ENCODE data around the gene ISYNA1. TPM values are rescaled to one million over a fixed set of nuclear protein-coding genes. Genes with fewer than 3 reads are reported as not detected.

The ISYNA1 gene
- total and polyA plus RNA-seq, 4 donors: 4.7 to 41.9 (median 10.1) TPM

DNA sequence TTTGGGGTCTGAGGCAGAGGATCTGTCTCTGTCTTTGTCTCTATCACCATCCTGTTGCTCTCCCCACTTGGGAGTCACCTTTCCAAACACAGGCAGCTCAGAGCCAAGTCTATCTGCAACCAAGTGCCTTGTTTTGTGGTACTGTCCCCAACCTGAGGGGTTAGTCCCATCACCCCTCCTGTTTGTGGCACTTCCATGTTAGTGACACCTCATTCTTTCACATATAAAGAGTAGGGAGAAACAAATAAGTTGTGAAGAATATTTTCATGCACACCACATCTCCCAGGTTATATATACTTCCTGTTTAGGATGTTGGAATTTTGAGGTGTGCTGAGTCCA is 48.2 kb downstream of the ISYNA1 start (continued):
- TF ChIP-seq, protein P1, sequence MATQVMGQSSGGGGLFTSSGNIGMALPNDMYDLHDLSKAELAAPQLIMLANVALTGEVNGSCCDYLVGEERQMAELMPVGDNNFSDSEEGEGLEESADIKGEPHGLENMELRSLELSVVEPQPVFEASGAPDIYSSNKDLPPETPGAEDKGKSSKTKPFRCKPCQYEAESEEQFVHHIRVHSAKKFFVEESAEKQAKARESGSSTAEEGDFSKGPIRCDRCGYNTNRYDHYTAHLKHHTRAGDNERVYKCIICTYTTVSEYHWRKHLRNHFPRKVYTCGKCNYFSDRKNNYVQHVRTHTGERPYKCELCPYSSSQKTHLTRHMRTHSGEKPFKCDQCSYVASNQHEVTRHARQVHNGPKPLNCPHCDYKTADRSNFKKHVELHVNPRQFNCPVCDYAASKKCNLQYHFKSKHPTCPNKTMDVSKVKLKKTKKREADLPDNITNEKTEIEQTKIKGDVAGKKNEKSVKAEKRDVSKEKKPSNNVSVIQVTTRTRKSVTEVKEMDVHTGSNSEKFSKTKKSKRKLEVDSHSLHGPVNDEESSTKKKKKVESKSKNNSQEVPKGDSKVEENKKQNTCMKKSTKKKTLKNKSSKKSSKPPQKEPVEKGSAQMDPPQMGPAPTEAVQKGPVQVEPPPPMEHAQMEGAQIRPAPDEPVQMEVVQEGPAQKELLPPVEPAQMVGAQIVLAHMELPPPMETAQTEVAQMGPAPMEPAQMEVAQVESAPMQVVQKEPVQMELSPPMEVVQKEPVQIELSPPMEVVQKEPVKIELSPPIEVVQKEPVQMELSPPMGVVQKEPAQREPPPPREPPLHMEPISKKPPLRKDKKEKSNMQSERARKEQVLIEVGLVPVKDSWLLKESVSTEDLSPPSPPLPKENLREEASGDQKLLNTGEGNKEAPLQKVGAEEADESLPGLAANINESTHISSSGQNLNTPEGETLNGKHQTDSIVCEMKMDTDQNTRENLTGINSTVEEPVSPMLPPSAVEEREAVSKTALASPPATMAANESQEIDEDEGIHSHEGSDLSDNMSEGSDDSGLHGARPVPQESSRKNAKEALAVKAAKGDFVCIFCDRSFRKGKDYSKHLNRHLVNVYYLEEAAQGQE (IDR thresholded peaks at IDR 0.05): no peak

GRCh38 chr19:18388960-18389725 is 48.8 kb downstream of the ISYNA1 start:
- Histone ChIP-seq H3K27ac (ENCODE audit: low read depth in 1 of 2, low read length in 2 of 2) (no peak overlapping the region), H3K36me3 (ENCODE audit: control insufficient read depth in 4 of 4, insufficient read depth in 3 of 4, low read depth in 1 of 4, low read length in 3 of 4) (peaks cover 0 to 5% (median 0%) of the 10 kb centered on the region in 4 donors), H3K4me3 (ENCODE audit: low read depth in 1 of 3, low read length in 3 of 3) (no peak overlapping the region), H3K27me3 (ENCODE audit: control insufficient read depth in 4 of 4, insufficient read depth in 4 of 4, low read length in 3 of 4) (no peaks in the 10 kb centered on the region), H3K9ac (ENCODE audit: low read depth in 1 of 2, low read length in 2 of 2) (no peak overlapping the region), H3K9me3 (ENCODE audit: control insufficient read depth in 4 of 4, low read length in 3 of 4) (no peaks in the 10 kb centered on the region), H3K4me1 (ENCODE audit: control insufficient read depth in 4 of 4, insufficient read depth in 4 of 4, low read length in 3 of 4) (peaks cover 4 to 24% (median 14%) of the 10 kb centered on the region in 4 donors)
- DNase-seq (ENCODE audit: low spot score): no peak
- TF ChIP-seq RXRA (IDR thresholded peaks at IDR 0.05): no peak
- TF ChIP-seq JUND (IDR thresholded peaks at IDR 0.05): no peak
- TF ChIP-seq FOXA1 (IDR thresholded peaks at IDR 0.05): no peak
- TF ChIP-seq, protein P1 (IDR thresholded peaks at IDR 0.05): no peak
- no peak for TF ChIP-seq NR2F2 (IDR thresholded peaks at IDR 0.05)
- TF ChIP-seq YY1 (IDR thresholded peaks at IDR 0.05): no peak
- TF ChIP-seq ATF3 (IDR thresholded peaks at IDR 0.05): no peak
- no peak for TF ChIP-seq SP1 (IDR thresholded peaks at IDR 0.05)
- no peak for TF ChIP-seq HNF4G (IDR thresholded peaks at IDR 0.05)
- TF ChIP-seq FOXA2 (IDR thresholded peaks at IDR 0.05): no peak
- TF ChIP-seq GABPA (IDR thresholded peaks at IDR 0.05 in 1 of 2, conservative IDR thresholded peaks at IDR 0.05 in 1 of 2): no peak
- no peak for TF ChIP-seq RAD21 (IDR thresholded peaks at IDR 0.05)
- no peak for TF ChIP-seq EGR1 (IDR thresholded peaks at IDR 0.05; ENCODE audit: low read depth in 2 of 2)
- no peak for TF ChIP-seq HNF4A (conservative IDR thresholded peaks at IDR 0.05)
- TF ChIP-seq, protein P2, sequence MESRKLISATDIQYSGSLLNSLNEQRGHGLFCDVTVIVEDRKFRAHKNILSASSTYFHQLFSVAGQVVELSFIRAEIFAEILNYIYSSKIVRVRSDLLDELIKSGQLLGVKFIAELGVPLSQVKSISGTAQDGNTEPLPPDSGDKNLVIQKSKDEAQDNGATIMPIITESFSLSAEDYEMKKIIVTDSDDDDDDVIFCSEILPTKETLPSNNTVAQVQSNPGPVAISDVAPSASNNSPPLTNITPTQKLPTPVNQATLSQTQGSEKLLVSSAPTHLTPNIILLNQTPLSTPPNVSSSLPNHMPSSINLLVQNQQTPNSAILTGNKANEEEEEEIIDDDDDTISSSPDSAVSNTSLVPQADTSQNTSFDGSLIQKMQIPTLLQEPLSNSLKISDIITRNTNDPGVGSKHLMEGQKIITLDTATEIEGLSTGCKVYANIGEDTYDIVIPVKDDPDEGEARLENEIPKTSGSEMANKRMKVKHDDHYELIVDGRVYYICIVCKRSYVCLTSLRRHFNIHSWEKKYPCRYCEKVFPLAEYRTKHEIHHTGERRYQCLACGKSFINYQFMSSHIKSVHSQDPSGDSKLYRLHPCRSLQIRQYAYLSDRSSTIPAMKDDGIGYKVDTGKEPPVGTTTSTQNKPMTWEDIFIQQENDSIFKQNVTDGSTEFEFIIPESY (IDR thresholded peaks at IDR 0.05): no peak
- TF ChIP-seq, protein P3, sequence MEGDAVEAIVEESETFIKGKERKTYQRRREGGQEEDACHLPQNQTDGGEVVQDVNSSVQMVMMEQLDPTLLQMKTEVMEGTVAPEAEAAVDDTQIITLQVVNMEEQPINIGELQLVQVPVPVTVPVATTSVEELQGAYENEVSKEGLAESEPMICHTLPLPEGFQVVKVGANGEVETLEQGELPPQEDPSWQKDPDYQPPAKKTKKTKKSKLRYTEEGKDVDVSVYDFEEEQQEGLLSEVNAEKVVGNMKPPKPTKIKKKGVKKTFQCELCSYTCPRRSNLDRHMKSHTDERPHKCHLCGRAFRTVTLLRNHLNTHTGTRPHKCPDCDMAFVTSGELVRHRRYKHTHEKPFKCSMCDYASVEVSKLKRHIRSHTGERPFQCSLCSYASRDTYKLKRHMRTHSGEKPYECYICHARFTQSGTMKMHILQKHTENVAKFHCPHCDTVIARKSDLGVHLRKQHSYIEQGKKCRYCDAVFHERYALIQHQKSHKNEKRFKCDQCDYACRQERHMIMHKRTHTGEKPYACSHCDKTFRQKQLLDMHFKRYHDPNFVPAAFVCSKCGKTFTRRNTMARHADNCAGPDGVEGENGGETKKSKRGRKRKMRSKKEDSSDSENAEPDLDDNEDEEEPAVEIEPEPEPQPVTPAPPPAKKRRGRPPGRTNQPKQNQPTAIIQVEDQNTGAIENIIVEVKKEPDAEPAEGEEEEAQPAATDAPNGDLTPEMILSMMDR (IDR thresholded peaks at IDR 0.05; ENCODE audit: low read depth, low read length, missing input control): no peak
- no peak for TF ChIP-seq MAX (IDR thresholded peaks at IDR 0.05)
- WGBS: 86% methylated on average over 13 of the region's 13 CpGs

All from liver (tissue), 9 donors.